Endothelial cell (in vitro differentiated cells): ENCODE data around the gene FKBP14. TPM values are rescaled to one million over a fixed set of nuclear protein-coding genes. Genes with fewer than 3 reads are reported as not detected.

ENCODE experiments used
- DNase-seq: peaks from one replicate; pipeline ENCODE4 v3.0.0; 2021; ENCODE audit warnings: low spot score
- H3K27ac Mint-ChIP-seq: one replicate; pipeline ENCODE4 v1.8.0; 2021; ENCODE audit warnings: mixed read lengths, inconsistent platforms; ENCODE audit not compliant: unreplicated experiment
- H3K27me3 Mint-ChIP-seq: one replicate; pipeline ENCODE4 v1.8.0; 2021; ENCODE audit warnings: mild to moderate bottlenecking, moderate library complexity, mixed read lengths, inconsistent platforms; ENCODE audit not compliant: unreplicated experiment
- H3K36me3 Mint-ChIP-seq: one replicate; pipeline ENCODE4 v1.8.0; 2021; ENCODE audit warnings: mild to moderate bottlenecking, low read depth, mixed read lengths, inconsistent platforms; ENCODE audit not compliant: unreplicated experiment
- H3K4me1 Mint-ChIP-seq: one replicate; pipeline ENCODE4 v1.8.0; 2021; ENCODE audit warnings: mild to moderate bottlenecking, mixed read lengths, inconsistent platforms; ENCODE audit not compliant: unreplicated experiment
- H3K4me3 Mint-ChIP-seq: one replicate; pipeline ENCODE4 v1.8.0; 2021; ENCODE audit warnings: mild to moderate bottlenecking, mixed read lengths, inconsistent platforms; ENCODE audit not compliant: unreplicated experiment
- H3K9me3 Mint-ChIP-seq: one replicate; pipeline ENCODE4 v1.8.0; 2021; ENCODE audit warnings: mixed read lengths, inconsistent platforms; ENCODE audit not compliant: unreplicated experiment
- CTCF ChIP-seq: fragments of 200-600 bp; sonication (generic); IDR thresholded peaks from one replicate; pipeline ENCODE4 v1.5.0; 2021; ENCODE audit warnings: antibody characterized with exemption; ENCODE audit not compliant: unreplicated experiment
- total RNA-seq: library from RNA; stranded (reverse); fragmentation: NEBNext Ultra II Directional; extraction: Animal tissue kit (Norgen Biotek cat#: 25700); gene quantifications from one replicate; pipeline ENCODE4 v1.2.1, GENCODE V29; 2021; ENCODE audit not compliant: unreplicated experiment

The FKBP14 gene
- total RNA-seq, 1 donor from 2014 or later = 15.1 TPM

DNA sequence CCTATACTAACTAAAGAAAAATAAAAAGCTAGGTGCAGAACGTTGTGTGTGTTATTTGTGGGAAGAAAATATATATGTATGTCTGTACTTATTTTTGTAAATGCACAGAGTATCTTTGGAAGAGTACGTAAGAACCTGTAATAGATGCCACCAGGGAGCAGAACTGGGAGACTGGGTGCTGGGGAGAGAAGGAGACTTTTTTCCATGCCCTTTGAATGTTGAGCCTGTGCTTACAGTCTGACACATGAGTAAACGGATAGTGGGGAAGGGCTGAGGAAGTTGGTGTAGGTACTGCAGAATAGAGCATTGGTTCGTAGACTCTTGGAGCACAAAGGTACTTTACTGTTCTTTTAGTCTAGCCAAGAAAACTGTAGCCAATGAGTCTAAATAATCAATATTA lies 35.6 kb downstream of the FKBP14 start:
- peak overlapping the region; percentile 82 for H3K4me3 Mint-ChIP-seq
- TF ChIP-seq CTCF = no peak
- H3K27ac Mint-ChIP-seq = no peak overlapping the region
- peaks cover 3% of the 10 kb centered on the region for H3K9me3 Mint-ChIP-seq
- H3K36me3 Mint-ChIP-seq = peaks cover 21% of the 10 kb centered on the region
- H3K4me1 Mint-ChIP-seq = peaks cover 15% of the 10 kb centered on the region
- H3K27me3 Mint-ChIP-seq = peaks cover 12% of the 10 kb centered on the region
- DNase-seq = no peak

GRCh38 chr7:29989257-29989995 lies 37.1 kb downstream of the FKBP14 start, which contains the start of gene SCRN1:
Gene SCRN1 (minus strand): TSS chr7:29989801. CDS start chr7:29969067, 20,734 bp downstream.
- Mint-ChIP-seq H3K36me3 (peaks cover 21% of the 10 kb centered on the region), H3K4me1 (peaks cover 15% of the 10 kb centered on the region), H3K27ac (peak within 1 kb of the TSS; percentile 91), H3K4me3 (peak within 1 kb of the TSS; percentile 93), H3K9me3 (peaks cover 3% of the 10 kb centered on the region), H3K27me3 (peaks cover 12% of the 10 kb centered on the region)
- peak; percentile 53 for DNase-seq
- no peak for TF ChIP-seq CTCF

DNA sequence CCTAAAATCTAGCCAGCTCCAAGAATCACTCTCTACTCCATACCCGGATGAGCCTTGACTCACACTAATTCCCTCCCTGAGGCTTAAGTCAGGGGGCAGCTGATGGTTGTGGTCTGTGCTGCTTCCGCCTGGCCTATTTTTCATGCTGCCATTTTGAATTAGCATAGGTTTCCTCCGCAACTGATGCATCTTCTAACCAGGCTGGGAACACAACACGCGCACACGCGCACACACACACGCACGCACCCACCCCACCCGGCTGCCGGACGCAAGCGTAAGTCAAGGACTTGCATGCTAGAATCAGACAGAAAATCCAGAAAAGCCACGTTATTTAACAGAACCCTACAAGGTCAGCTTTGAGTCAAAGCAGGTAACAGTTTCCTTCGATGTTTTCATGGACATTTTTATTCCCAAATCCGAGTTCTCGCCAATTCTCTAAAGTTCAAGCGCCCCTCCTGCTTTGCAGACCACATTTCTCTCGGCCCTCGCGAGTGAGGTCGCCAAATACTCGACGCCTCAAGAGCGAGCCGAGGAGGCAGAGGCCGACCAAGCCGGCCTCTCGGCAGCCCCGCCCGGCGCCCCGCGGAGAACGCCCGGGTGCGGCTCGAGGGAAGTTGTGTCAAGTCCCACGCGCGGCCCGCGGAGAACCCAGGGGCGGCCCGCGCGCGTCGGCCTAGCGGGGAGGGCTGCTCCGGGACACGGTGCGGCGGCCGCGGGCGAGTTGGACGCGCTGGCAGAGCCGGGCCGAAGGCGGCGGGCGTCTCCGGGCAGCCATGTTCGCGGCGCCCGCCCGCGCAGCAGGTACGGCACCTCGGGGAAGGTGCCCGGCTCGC lies 37.9 kb downstream of the FKBP14 start:
- peaks cover 21% of the 10 kb centered on the region for H3K36me3 Mint-ChIP-seq
- H3K4me1 Mint-ChIP-seq = peaks cover 15% of the 10 kb centered on the region
- peaks cover 12% of the 10 kb centered on the region for H3K27me3 Mint-ChIP-seq
- peaks cover 3% of the 10 kb centered on the region for H3K9me3 Mint-ChIP-seq
- peak; percentile 33 for DNase-seq
- TF ChIP-seq CTCF = no peak
- H3K4me3 Mint-ChIP-seq = peak overlapping the region; percentile 93
- peak overlapping the region; percentile 91 for H3K27ac Mint-ChIP-seq

DNA sequence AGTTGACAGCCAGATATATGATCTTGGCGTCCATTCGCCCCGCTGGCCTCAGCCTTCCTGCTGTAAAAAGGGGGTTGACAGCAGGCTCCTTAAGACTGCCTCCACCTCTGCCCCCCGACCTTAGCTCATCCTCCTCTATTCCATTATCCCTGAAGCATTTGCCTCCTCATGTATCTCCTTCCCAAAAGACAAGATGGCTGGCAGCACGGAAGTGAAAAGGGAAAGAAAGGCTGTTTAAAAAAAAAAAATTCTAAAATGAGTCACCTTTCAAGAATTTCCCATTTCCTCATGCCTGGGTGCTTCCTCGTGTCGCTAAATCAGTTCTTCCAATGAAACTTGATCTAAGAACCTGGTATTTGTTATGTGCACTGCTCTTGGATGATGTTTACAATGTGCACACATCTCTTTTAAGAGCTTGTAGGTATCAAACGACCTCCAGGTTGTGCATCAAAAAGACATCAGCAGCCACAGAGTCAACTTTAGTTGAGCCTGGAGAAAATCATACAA lies 38.6 kb downstream of the FKBP14 start:
- peaks cover 21% of the 10 kb centered on the region for H3K36me3 Mint-ChIP-seq
- no peak for TF ChIP-seq CTCF
- H3K9me3 Mint-ChIP-seq = peaks cover 3% of the 10 kb centered on the region
- H3K4me1 Mint-ChIP-seq = peaks cover 15% of the 10 kb centered on the region
- no peak for DNase-seq
- peak overlapping the region; percentile 93 for H3K4me3 Mint-ChIP-seq
- H3K27me3 Mint-ChIP-seq = peaks cover 12% of the 10 kb centered on the region
- H3K27ac Mint-ChIP-seq = peak overlapping the region; percentile 91
